ENCODE measurements around the gene TMEM101. TPM values are rescaled to one million over a fixed set of nuclear protein-coding genes. Genes with fewer than 3 reads are reported as not detected.

Gene TMEM101
- total and polyA plus RNA-seq, 2 donors (not counting 3 experiments of a cell fraction or from before 2014, with no cell fraction given) = 30.4 to 60.2 TPM

DNA sequence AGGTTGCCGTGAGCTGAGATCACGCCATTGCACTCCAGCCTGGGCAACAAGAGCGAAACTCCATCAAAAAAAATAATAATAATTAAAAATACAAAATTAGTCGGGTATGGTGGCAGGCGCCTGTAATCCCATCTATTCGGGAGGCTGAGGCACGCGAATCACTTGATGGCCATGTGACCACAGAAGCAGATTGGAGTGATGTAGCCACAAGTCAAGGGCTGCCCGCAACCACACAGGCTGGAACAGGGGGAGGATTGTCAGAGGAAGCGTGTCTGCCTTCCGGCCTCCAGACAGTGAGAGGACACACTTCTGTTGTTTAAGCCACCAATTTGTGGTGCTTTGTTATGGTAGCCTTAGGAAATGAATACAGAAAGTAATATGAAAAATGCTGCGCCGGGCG is 22.1 kb downstream of the TMEM101 start:
- POLR2A ChIA-PET = no interaction called here
- Histone ChIP-seq H3K36me3 (ENCODE audit: control insufficient read depth in 2 of 2, extremely low read depth in 1 of 2, insufficient read depth in 2 of 2, low read length in 2 of 2) (no peaks in the 10 kb centered on the region), H2AFZ (ENCODE audit: low read depth, low read length) (no peak overlapping the region), H3K4me2 (ENCODE audit: insufficient read depth, low read length) (no peak overlapping the region), H3K9me1 (replicated peaks; ENCODE audit: control insufficient read depth, extremely low read depth, insufficient read depth, low read length) (no peaks in the 10 kb centered on the region), H3K9me3 (replicated peaks; ENCODE audit: control insufficient read depth, insufficient read depth, low read length) (no peaks in the 10 kb centered on the region), H3K79me2 (ENCODE audit: control insufficient read depth, insufficient read depth, low read length) (no peaks in the 10 kb centered on the region), H3K27me3 (ENCODE audit: control insufficient read depth in 2 of 2, insufficient read depth in 2 of 2, low read length in 2 of 2) (peaks cover 0 to 3% of the 10 kb centered on the region in 2 experiments), H3K27ac (ENCODE audit: insufficient read depth, low read depth, low read length) (no peak overlapping the region), H3K9ac (replicated peaks; ENCODE audit: extremely low read depth, insufficient read depth, low read length) (no peak overlapping the region), H3K4me1 (ENCODE audit: control insufficient read depth, extremely low read depth, insufficient read depth, low read length) (peaks cover 5% of the 10 kb centered on the region), H4K20me1 (replicated peaks; ENCODE audit: control insufficient read depth, extremely low read depth, insufficient read depth, low read length) (no peaks in the 10 kb centered on the region), H3K4me3 (replicated peaks in 1 of 3; ENCODE audit: insufficient read depth in 1 of 3, low read depth in 1 of 3, low read length in 3 of 3) (no peak overlapping the region)
- TF ChIP-seq POLR2AphosphoS5 (IDR thresholded peaks at IDR 0.05; ENCODE audit: insufficient read depth, low read depth, low read length) (no peak), CTCF (IDR thresholded peaks at IDR 0.05; ENCODE audit: extremely low read depth in 1 of 2, insufficient read depth in 1 of 2, low read depth in 1 of 2, low read length in 2 of 2) (no peak), GATA2 (IDR thresholded peaks at IDR 0.05; ENCODE audit: insufficient read depth, insufficient read length, low read depth, low read length) (no peak), MYC (IDR thresholded peaks at IDR 0.05; ENCODE audit: low read depth, low read length) (no peak), POLR2A (IDR thresholded peaks at IDR 0.05; ENCODE audit: low read depth, low read length) (no peak), EZH2 (IDR thresholded peaks at IDR 0.05; ENCODE audit: borderline replicate concordance, low read depth, low read length, severe bottlenecking) (no peak), JUN (IDR thresholded peaks at IDR 0.05; ENCODE audit: borderline replicate concordance, insufficient read depth, insufficient read length, low read depth) (no peak), FOS (IDR thresholded peaks at IDR 0.05; ENCODE audit: borderline replicate concordance, insufficient read depth, low read length) (no peak)
- TF ChIP-seq, protein P1, sequence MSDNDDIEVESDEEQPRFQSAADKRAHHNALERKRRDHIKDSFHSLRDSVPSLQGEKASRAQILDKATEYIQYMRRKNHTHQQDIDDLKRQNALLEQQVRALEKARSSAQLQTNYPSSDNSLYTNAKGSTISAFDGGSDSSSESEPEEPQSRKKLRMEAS (IDR thresholded peaks at IDR 0.05; ENCODE audit: insufficient read depth, insufficient read length) = no peak
- FAIRE-seq = no peak
- dilution Hi-C loops (cut with MboI; ENCODE audit: extremely low pct_ligation_motif_present, low sequenced_read_pairs) (no loop called here), intact Hi-C loops (cut with micrococcal nuclease) (no loop called here)
- BruUV-seq (replicated peaks) = no TSS peak
- CTCF ChIA-PET = interaction anchor here (0.8 to 12.7 kb wide), 3 partner anchors 49 to 114 kb away, joined by 4 to 182 read pairs (median 13); partner anchors contain the start of gene PPY
- DNase-seq (ENCODE audit: low read depth, low spot score) = no peak

Data from endothelial cell of umbilical vein (primary cell).